Mucosa of descending colon (tissue), 3 donors: ENCODE data around the gene GPR158. TPM values are rescaled to one million over a fixed set of nuclear protein-coding genes. Genes with fewer than 3 reads are reported as not detected.
"Not testable (repeated sequence)": the region's sequence is repeated elsewhere in the genome, so short reads cannot be mapped to it uniquely, and the experiment has no call there.

Experiments used
- ATAC-seq: fragments of 200-7000 bp; cut with Tn5 transposase; one replicate; pipeline ENCODE4 v1.9.1; 2020; ENCODE audit warnings: mild to moderate bottlenecking, moderate library complexity
- DNase-seq, 3 donors: peaks; one replicate each; pipeline ENCODE4 v3.0.0-alpha.2; 2020
- H3K36me3 ChIP-seq: fragments of 200-600 bp; one replicate; pipeline ENCODE4 v1.8.0; 2021; ENCODE audit warnings: low read depth, mild to moderate bottlenecking
- H3K4me1 ChIP-seq: fragments of 200-600 bp; one replicate; pipeline ENCODE4 v1.8.0; 2021; ENCODE audit warnings: low read depth, mild to moderate bottlenecking
- H3K4me3 ChIP-seq: fragments of 200-600 bp; one replicate; pipeline ENCODE4 v1.8.0; 2021; ENCODE audit warnings: mild to moderate bottlenecking
- H3K9me3 ChIP-seq: fragments of 200-600 bp; one replicate; pipeline ENCODE4 v1.8.0; 2021; ENCODE audit warnings: mild to moderate bottlenecking
- CTCF ChIP-seq: fragments of 200-600 bp; IDR thresholded peaks from one replicate; pipeline ENCODE4 v1.8.0; 2022; ENCODE audit warnings: antibody characterized with exemption, mild to moderate bottlenecking
- intact Hi-C, 2 donors: fragments of 100-400 bp; cut with DNase I in 1 of 2; cut with micrococcal nuclease in 1 of 2; formaldehyde crosslinking; loops; one replicate each; pipeline versions ENCODE4 v1.11.0 to v1.11.1; 2022; cut with DNase I, micrococcal nuclease
- total RNA-seq, 3 donors: library from RNA; stranded (reverse); fragmentation: NEBNext Ultra II Directional in 2 of 3; extraction: Animal tissue kit (Norgen Biotek cat#: 25700) in 2 of 3; gene quantifications; one replicate each; pipeline versions ENCODE4 v1.2.1 to v1.2.4, GENCODE V29; 2021 to 2023
- donor health status: DM: no; HTN: no; CAD: no; lungs with moderate emphysema.
- donor health status: DM: no; HTN: no; CAD: no.
- donor health status: DM: no; HTN: yes; CAD: no.

GPR158 gene
- total RNA-seq, 3 donors from 2014 or later: 0.20 to 0.51 (median 0.24) TPM

GRCh38 chr10:25142116-25142864, 32.5 kb upstream of the GPR158 start:
- intact Hi-C loops: no loop called here
- Histone ChIP-seq H3K9me3 (no peaks in the 10 kb centered on the region), H3K36me3 (no peaks in the 10 kb centered on the region), H3K4me3 (no peak overlapping the region), H3K4me1 (no peaks in the 10 kb centered on the region)
- DNase-seq (no peak), ATAC-seq (no peak)
- no peak for TF ChIP-seq CTCF

- no peak for TF ChIP-seq CTCF
- no peaks in the 10 kb centered on the region for H3K9me3 ChIP-seq
- H3K4me3 ChIP-seq: no peak overlapping the region
- no peak for DNase-seq
- ATAC-seq: no peak
- intact Hi-C loops: no loop called here
- H3K4me1 ChIP-seq: no peaks in the 10 kb centered on the region
- H3K36me3 ChIP-seq: no peaks in the 10 kb centered on the region
These were observed 17.2 kb upstream of the GPR158 start for GRCh38 chr10:25157650-25158049.

- no peak for TF ChIP-seq CTCF
- no peak for DNase-seq
- Histone ChIP-seq H3K9me3 (no peaks in the 10 kb centered on the region), H3K4me1 (no peaks in the 10 kb centered on the region), H3K4me3 (no peak overlapping the region), H3K36me3 (no peaks in the 10 kb centered on the region)
- intact Hi-C loops: no loop called here
- ATAC-seq: no peak
These were observed 15.2 kb upstream of the GPR158 start for GRCh38 chr10:25159591-25159990.

GRCh38 chr10:25162391-25162790, 12.4 kb upstream of the GPR158 start:
- no peak for ATAC-seq
- intact Hi-C loops: no loop called here
- Histone ChIP-seq H3K9me3 (no peaks in the 10 kb centered on the region), H3K36me3 (no peaks in the 10 kb centered on the region), H3K4me3 (no peak overlapping the region), H3K4me1 (no peaks in the 10 kb centered on the region)
- no peak for TF ChIP-seq CTCF
- DNase-seq: no peak

GRCh38 chr10:25163464-25163863, 11.3 kb upstream of the GPR158 start:
- ATAC-seq, DNase-seq, intact Hi-C loops, H3K36me3 ChIP-seq, H3K4me1 ChIP-seq, H3K4me3 ChIP-seq, H3K9me3 ChIP-seq: not testable (repeated sequence)

- TF ChIP-seq CTCF: no peak
- H3K36me3 ChIP-seq: no peaks in the 10 kb centered on the region
- no peaks in the 10 kb centered on the region for H3K4me1 ChIP-seq
- H3K9me3 ChIP-seq: no peaks in the 10 kb centered on the region
- intact Hi-C loops: no loop called here
- no peak overlapping the region for H3K4me3 ChIP-seq
- no peak for ATAC-seq
- no peak for DNase-seq
These were observed 5.1 kb upstream of the GPR158 start for GRCh38 chr10:25169740-25170139.
